GM23338 (cell line): ENCODE results near the gene PPP6R3. TPM values are rescaled to one million over a fixed set of nuclear protein-coding genes. Genes with fewer than 3 reads are reported as not detected.

Experiments used
- ATAC-seq: fragments of 200-7000 bp; cut with Tn5 transposase; 3 replicates; pipeline ENCODE4 v1.9.1; 2020
- DNase-seq: peaks from one replicate; pipeline ENCODE4 v3.0.0-alpha.2; 2015; ENCODE audit warnings: low spot score
- H2AFZ ChIP-seq: fragments of 200-600 bp; sonication (generic); 2 replicates; pipeline ENCODE4 v1.8.0; 2016; ENCODE audit warnings: antibody characterized with exemption, mild to moderate bottlenecking, moderate library complexity
- H3F3A ChIP-seq: fragments of 200-600 bp; sonication (generic); replicated peaks from 2 replicates; pipeline ENCODE4 v1.8.0; 2017; ENCODE audit warnings: antibody characterized with exemption, mixed run types, low read depth
- H3K27ac ChIP-seq: fragments of 200-600 bp; sonication (generic); 2 replicates; pipeline ENCODE4 v1.6.1; 2016; ENCODE audit warnings: low read depth
- H3K27me3 ChIP-seq: fragments of 200-600 bp; sonication (generic); 2 replicates; pipeline ENCODE4 v1.8.0; 2016; ENCODE audit warnings: mild to moderate bottlenecking, mixed run types, moderate library complexity; ENCODE audit not compliant: insufficient read depth
- H3K36me3 ChIP-seq: fragments of 200-600 bp; sonication (generic); 2 replicates; pipeline ENCODE4 v1.8.0; 2016; ENCODE audit warnings: mild to moderate bottlenecking; ENCODE audit not compliant: insufficient read depth
- H3K4me1 ChIP-seq: fragments of 200-600 bp; sonication (generic); 2 replicates; pipeline ENCODE4 v1.8.0; 2016; ENCODE audit warnings: mild to moderate bottlenecking, moderate library complexity; ENCODE audit not compliant: insufficient read depth
- H3K4me2 ChIP-seq: fragments of 200-600 bp; sonication (generic); 2 replicates; pipeline ENCODE4 v1.7.1; 2017; ENCODE audit warnings: mixed run types
- H3K4me3 ChIP-seq: fragments of 200-600 bp; sonication (generic); 2 replicates; pipeline ENCODE4 v1.6.1; 2016; ENCODE audit warnings: mixed run types
- H3K79me2 ChIP-seq: fragments of 200-600 bp; sonication (generic); replicated peaks from 2 replicates; pipeline ENCODE4 v1.8.0; 2017; ENCODE audit warnings: mild to moderate bottlenecking; ENCODE audit not compliant: insufficient read depth
- H3K9me2 ChIP-seq: fragments of 200-600 bp; sonication (generic); 2 replicates; pipeline ENCODE4 v1.8.0; 2017; ENCODE audit not compliant: insufficient read depth
- H4K20me1 ChIP-seq: fragments of 200-600 bp; sonication (generic); replicated peaks from 2 replicates; pipeline ENCODE4 v1.8.0; 2017; ENCODE audit warnings: mild to moderate bottlenecking; ENCODE audit not compliant: insufficient read depth
- H3K27ac Mint-ChIP-seq: 2 replicates; pipeline ENCODE4 v1.8.0; 2020; ENCODE audit warnings: inconsistent platforms, mild to moderate bottlenecking, moderate library complexity, mixed read lengths
- H3K27me3 Mint-ChIP-seq: 3 replicates; pipeline ENCODE4 v1.8.0; 2022; ENCODE audit warnings: low read depth, mild to moderate bottlenecking, moderate library complexity, mixed read lengths, inconsistent platforms; ENCODE audit not compliant: insufficient read depth, poor library complexity
- H3K36me3 Mint-ChIP-seq: 3 replicates; pipeline ENCODE4 v1.8.0; 2021; ENCODE audit warnings: low read depth, mild to moderate bottlenecking, inconsistent platforms, moderate library complexity, mixed read lengths
- H3K4me1 Mint-ChIP-seq: 3 replicates; pipeline ENCODE4 v1.8.0; 2020; ENCODE audit warnings: mild to moderate bottlenecking, inconsistent platforms, mixed read lengths
- H3K4me3 Mint-ChIP-seq: 3 replicates; pipeline ENCODE4 v1.8.0; 2021; ENCODE audit warnings: moderate library complexity, mild to moderate bottlenecking, inconsistent platforms, mixed read lengths
- H3K9me3 Mint-ChIP-seq: 3 replicates; pipeline ENCODE4 v1.8.0; 2020; ENCODE audit warnings: moderate library complexity, mild to moderate bottlenecking, inconsistent platforms, mixed read lengths
- CREB1 ChIP-seq: fragments of 250-450 bp; sonication (Bioruptor Pico); IDR thresholded peaks from 2 replicates; pipeline ENCODE4 v1.5.0; 2020; ENCODE audit warnings: low read depth, mild to moderate bottlenecking, moderate library complexity
- CTCF ChIP-seq, 2 experiments: fragments of 200-600 bp in 1 of 2; sonication (generic) in 1 of 2; conservative IDR thresholded peaks; 2 replicates each; pipeline versions ENCODE4 v1.5.1 to v1.6.1; 2016 to 2017; ENCODE audit warnings: antibody characterized with exemption in 2 of 2, low read depth in 2 of 2, mild to moderate bottlenecking in 2 of 2, moderate library complexity in 1 of 2
- ETS1 ChIP-seq: IDR thresholded peaks from 2 replicates; pipeline ENCODE4 v1.6.1; 2016; ENCODE audit warnings: antibody characterized with exemption
- EZH2 ChIP-seq: fragments of 200-600 bp; sonication (generic); IDR thresholded peaks from one replicate; pipeline ENCODE4 v1.8.0; 2017; ENCODE audit warnings: antibody characterized with exemption, mild to moderate bottlenecking, low read depth; ENCODE audit not compliant: unreplicated experiment
- EZH2phosphoT487 ChIP-seq: fragments of 200-600 bp; sonication (generic); IDR thresholded peaks from one replicate; pipeline ENCODE4 v1.8.1; 2018; ENCODE audit warnings: antibody characterized with exemption; ENCODE audit not compliant: unreplicated experiment
- NANOG ChIP-seq: IDR thresholded peaks from 2 replicates; pipeline ENCODE4 v1.6.1; 2016; ENCODE audit warnings: antibody characterized with exemption, borderline replicate concordance
- POLR2AphosphoS5 ChIP-seq: IDR thresholded peaks from 2 replicates; pipeline ENCODE4 v1.6.1; 2016; ENCODE audit warnings: antibody characterized with exemption, low read depth
- REST ChIP-seq: IDR thresholded peaks from one replicate; pipeline ENCODE4 v1.6.1; 2018; ENCODE audit warnings: antibody characterized with exemption; ENCODE audit not compliant: unreplicated experiment
- STAT1 ChIP-seq: IDR thresholded peaks from one replicate; pipeline ENCODE4 v1.6.1; 2016; ENCODE audit warnings: antibody characterized with exemption; ENCODE audit not compliant: unreplicated experiment
- ZNF114 ChIP-seq: fragments of 250-450 bp; sonication (Bioruptor Pico); IDR thresholded peaks from 2 replicates; pipeline ENCODE4 v1.5.0; 2020; ENCODE audit warnings: mild to moderate bottlenecking, moderate library complexity
- ZNF331 ChIP-seq: fragments of 250-450 bp; sonication (Bioruptor Pico); IDR thresholded peaks from 2 replicates; pipeline ENCODE4 v1.5.0; 2020; ENCODE audit warnings: low read depth, mild to moderate bottlenecking, moderate library complexity
- ZNF462 ChIP-seq: fragments of 250-450 bp; sonication (Bioruptor Pico); IDR thresholded peaks from 2 replicates; pipeline ENCODE4 v1.5.0; 2020; ENCODE audit warnings: mild to moderate bottlenecking, moderate library complexity
- polyA plus RNA-seq: library from polyadenylated mRNA; unstranded; fragments of >200 nt; fragmentation: Nextera tagmentation; extraction: Ambion mirVana; gene quantifications from 2 replicates; pipeline ENCODE4 v1.2.1, GENCODE V29; 2016
- total RNA-seq: library from RNA; depleted of rRNA; stranded (reverse); fragments of >200 nt; shearing (Covaris generic); gene quantifications from 2 replicates; pipeline ENCODE4 v1.2.3, GENCODE V29; 2014

Gene PPP6R3
- total and polyA plus RNA-seq, 2 experiments from 2014 or later: 170 to 268 TPM

GRCh38 chr11:68541116-68541515 lies 80.6 kb downstream of the PPP6R3 start (continued):
- TF ChIP-seq ZNF462 (CRISPR knock-in tag) (no peak), EZH2phosphoT487 (no peak), ZNF114 (CRISPR knock-in tag) (no peak)

- DNase-seq (no peak), ATAC-seq (no peak)
- Histone ChIP-seq H3F3A (0 out of 2 replicates have a peak, but pooled peaks cover 6% of the 10 kb centered on the region), H2AFZ (no peak overlapping the region), H3K9me2 (peaks cover 7% of the 10 kb centered on the region; the same call in 1 of the 2 replicates), H3K27me3 (no peaks in the 10 kb centered on the region), H3K4me3 (no peak overlapping the region), H3K4me2 (no peak overlapping the region), H3K4me1 (peaks cover 57% of the 10 kb centered on the region), H3K27ac (no peak overlapping the region), H3K36me3 (peaks cover 8% of the 10 kb centered on the region; the same call in 1 of the 2 replicates), H3K79me2 (peaks cover 97% of the 10 kb centered on the region), H4K20me1 (peaks cover 53% of the 10 kb centered on the region)
- Mint-ChIP-seq H3K27me3 (peaks cover 15% of the 10 kb centered on the region), H3K4me3 (peak overlapping the region; percentile 12; the same call in 1 of the 3 replicates), H3K9me3 (no peaks in the 10 kb centered on the region; the same call in 2 of the 3 replicates), H3K4me1 (peaks cover 76% of the 10 kb centered on the region), H3K27ac (peak overlapping the region; percentile 70; the same call in 1 of the 2 replicates), H3K36me3 (peaks cover 65% of the 10 kb centered on the region)
- TF ChIP-seq POLR2AphosphoS5: no peak
- TF ChIP-seq NANOG: no peak
- TF ChIP-seq ETS1: no peak
- TF ChIP-seq CREB1 (CRISPR knock-in tag): no peak
- no peak for TF ChIP-seq ZNF114 (CRISPR knock-in tag)
- TF ChIP-seq CTCF (conservative IDR thresholded peaks at IDR 0.05; ENCODE audit: low read depth in 2 of 2): no peak
- TF ChIP-seq STAT1: no peak
- TF ChIP-seq EZH2: no peak
- TF ChIP-seq ZNF331 (CRISPR knock-in tag): no peak
- TF ChIP-seq EZH2phosphoT487: no peak
- no peak for TF ChIP-seq REST
Observed at GRCh38 chr11:68541991-68542390, 81.4 kb downstream of the PPP6R3 start.
